Activated T-cell treated with anti-CD3 and anti-CD28 coated beads, Interleukin-2, amount 50 U/mL, for 4 hours (primary cell): ENCODE results near the gene SOAT2. TPM values are rescaled to one million over a fixed set of nuclear protein-coding genes. Genes with fewer than 3 reads are reported as not detected.
"Not testable (repeated sequence)": the region's sequence is repeated elsewhere in the genome, so short reads cannot be mapped to it uniquely, and the experiment has no call there.

Experiments
- ATAC-seq, 2 donors: fragments of 200-7000 bp; cut with Tn5 transposase; one replicate each; pipeline ENCODE4 v1.10.0; 2021
- DNase-seq: peaks from one replicate; pipeline ENCODE4 v3.0.0-alpha.2; 2020
- H3K27me3 Mint-ChIP-seq: one replicate; pipeline ENCODE4 v1.8.0; 2021; ENCODE audit warnings: low read depth, mixed read lengths
- H3K36me3 Mint-ChIP-seq: one replicate; pipeline ENCODE4 v1.8.0; 2022; ENCODE audit warnings: mixed read lengths; ENCODE audit not compliant: insufficient read depth
- H3K4me1 Mint-ChIP-seq: one replicate; pipeline ENCODE4 v1.8.0; 2021; ENCODE audit warnings: low read depth, mixed read lengths
- H3K4me3 Mint-ChIP-seq: one replicate; pipeline ENCODE4 v1.8.0; 2021; ENCODE audit warnings: mild to moderate bottlenecking, moderate library complexity, mixed read lengths
- H3K9me3 Mint-ChIP-seq: one replicate; pipeline ENCODE4 v1.8.0; 2021; ENCODE audit warnings: mixed read lengths
- total RNA-seq, 3 donors: library from RNA; stranded (reverse); gene quantifications; one replicate each; pipeline ENCODE4 v1.2.1, GENCODE V29; 2021

SOAT2 gene
- total RNA-seq, 3 donors from 2014 or later = 0.15 to 0.54 (median 0.32) TPM

GRCh38 chr12:53159195-53159839 is 56.0 kb downstream of the SOAT2 start:
- DNase-seq = peak; percentile 91
- peak; percentile 99 to 100 for ATAC-seq
- H3K36me3 Mint-ChIP-seq = no peaks in the 10 kb centered on the region
- no peaks in the 10 kb centered on the region for H3K27me3 Mint-ChIP-seq
- no peaks in the 10 kb centered on the region for H3K9me3 Mint-ChIP-seq
- no peak overlapping the region for H3K4me3 Mint-ChIP-seq
- peaks cover 4% of the 10 kb centered on the region for H3K4me1 Mint-ChIP-seq

- H3K9me3 Mint-ChIP-seq = no peaks in the 10 kb centered on the region
- no peaks in the 10 kb centered on the region for H3K27me3 Mint-ChIP-seq
- ATAC-seq = no peak
- H3K36me3 Mint-ChIP-seq = no peaks in the 10 kb centered on the region
- no peak for DNase-seq
- H3K4me1 Mint-ChIP-seq = peaks cover 4% of the 10 kb centered on the region
- no peak overlapping the region for H3K4me3 Mint-ChIP-seq
Observed at GRCh38 chr12:53160000-53160399, 56.7 kb downstream of the SOAT2 start.

- H3K36me3 Mint-ChIP-seq = no peaks in the 10 kb centered on the region
- no peak for ATAC-seq
- no peak for DNase-seq
- no peak overlapping the region for H3K4me3 Mint-ChIP-seq
- H3K4me1 Mint-ChIP-seq = peaks cover 4% of the 10 kb centered on the region
- no peaks in the 10 kb centered on the region for H3K9me3 Mint-ChIP-seq
- no peaks in the 10 kb centered on the region for H3K27me3 Mint-ChIP-seq
Observed at GRCh38 chr12:53160673-53161072, 57.4 kb downstream of the SOAT2 start.

GRCh38 chr12:53161119-53161911 is 58.0 kb downstream of the SOAT2 start:
- Mint-ChIP-seq H3K27me3 (no peaks in the 10 kb centered on the region), H3K4me1 (peaks cover 4% of the 10 kb centered on the region), H3K4me3 (no peak overlapping the region), H3K36me3 (no peaks in the 10 kb centered on the region), H3K9me3 (no peaks in the 10 kb centered on the region)
- no peak for DNase-seq
- ATAC-seq = no peak

GRCh38 chr12:53163008-53163407 is 59.7 kb downstream of the SOAT2 start:
- not testable (repeated sequence) for DNase-seq, H3K27me3 Mint-ChIP-seq, ATAC-seq, H3K4me1 Mint-ChIP-seq, H3K9me3 Mint-ChIP-seq, H3K36me3 Mint-ChIP-seq, H3K4me3 Mint-ChIP-seq

GRCh38 chr12:53166837-53167236 is 63.6 kb downstream of the SOAT2 start:
- no peak for ATAC-seq
- no peaks in the 10 kb centered on the region for H3K9me3 Mint-ChIP-seq
- H3K36me3 Mint-ChIP-seq = peaks cover 11% of the 10 kb centered on the region

GRCh38 chr12:53169644-53170043 is 66.4 kb downstream of the SOAT2 start:
- Mint-ChIP-seq H3K27me3 (no peaks in the 10 kb centered on the region), H3K4me3 (no peak overlapping the region), H3K36me3 (peaks cover 12% of the 10 kb centered on the region), H3K4me1 (no peaks in the 10 kb centered on the region), H3K9me3 (no peaks in the 10 kb centered on the region)
- no peak for ATAC-seq
- DNase-seq = no peak

More at GRCh38 chr12:53166837-53167236, 63.6 kb downstream of the SOAT2 start:
- no peak for DNase-seq
- Mint-ChIP-seq H3K4me1 (no peaks in the 10 kb centered on the region), H3K4me3 (no peak overlapping the region), H3K27me3 (no peaks in the 10 kb centered on the region)

GRCh38 chr12:53170215-53170614 is 66.9 kb downstream of the SOAT2 start:
- Mint-ChIP-seq H3K9me3 (no peaks in the 10 kb centered on the region), H3K27me3 (no peaks in the 10 kb centered on the region), H3K4me3 (no peak overlapping the region), H3K4me1 (no peaks in the 10 kb centered on the region), H3K36me3 (peaks cover 12% of the 10 kb centered on the region)
- DNase-seq = no peak
- ATAC-seq = no peak

- no peaks in the 10 kb centered on the region for H3K27me3 Mint-ChIP-seq
- H3K36me3 Mint-ChIP-seq = peaks cover 12% of the 10 kb centered on the region
- no peak overlapping the region for H3K4me3 Mint-ChIP-seq
- DNase-seq (no peak), ATAC-seq (no peak)
- no peaks in the 10 kb centered on the region for H3K4me1 Mint-ChIP-seq
- no peaks in the 10 kb centered on the region for H3K9me3 Mint-ChIP-seq
Observed at GRCh38 chr12:53170876-53171724, 67.8 kb downstream of the SOAT2 start.

GRCh38 chr12:53171725-53172329 is 68.5 kb downstream of the SOAT2 start:
- Mint-ChIP-seq H3K4me1 (no peaks in the 10 kb centered on the region), H3K9me3 (no peaks in the 10 kb centered on the region), H3K4me3 (no peak overlapping the region), H3K27me3 (no peaks in the 10 kb centered on the region), H3K36me3 (peaks cover 12% of the 10 kb centered on the region)
- no peak for DNase-seq
- no peak for ATAC-seq

- no peak for ATAC-seq
- Mint-ChIP-seq H3K4me1 (no peaks in the 10 kb centered on the region), H3K9me3 (no peaks in the 10 kb centered on the region), H3K4me3 (no peak overlapping the region), H3K36me3 (peaks cover 12% of the 10 kb centered on the region), H3K27me3 (no peaks in the 10 kb centered on the region)
- DNase-seq = no peak
Observed at GRCh38 chr12:53172352-53172751, 69.1 kb downstream of the SOAT2 start.

GRCh38 chr12:53173085-53173715 is 69.9 kb downstream of the SOAT2 start:
- DNase-seq = no peak
- H3K4me1 Mint-ChIP-seq = no peaks in the 10 kb centered on the region

More at GRCh38 chr12:53173085-53173715, 69.9 kb downstream of the SOAT2 start:
- H3K36me3 Mint-ChIP-seq = peaks cover 12% of the 10 kb centered on the region
- H3K9me3 Mint-ChIP-seq = no peaks in the 10 kb centered on the region
- H3K4me3 Mint-ChIP-seq = no peak overlapping the region
- H3K27me3 Mint-ChIP-seq = no peaks in the 10 kb centered on the region
- ATAC-seq = no peak
